OCI-M2 (cell line): ENCODE data around the gene ASB5.

Experiments
- DNase-seq: peaks from one replicate; lab custom pipeline; 2025; ENCODE audit not compliant: unreplicated experiment; lab: John Stamatoyannopoulos, UW

Gene ASB5

DNA sequence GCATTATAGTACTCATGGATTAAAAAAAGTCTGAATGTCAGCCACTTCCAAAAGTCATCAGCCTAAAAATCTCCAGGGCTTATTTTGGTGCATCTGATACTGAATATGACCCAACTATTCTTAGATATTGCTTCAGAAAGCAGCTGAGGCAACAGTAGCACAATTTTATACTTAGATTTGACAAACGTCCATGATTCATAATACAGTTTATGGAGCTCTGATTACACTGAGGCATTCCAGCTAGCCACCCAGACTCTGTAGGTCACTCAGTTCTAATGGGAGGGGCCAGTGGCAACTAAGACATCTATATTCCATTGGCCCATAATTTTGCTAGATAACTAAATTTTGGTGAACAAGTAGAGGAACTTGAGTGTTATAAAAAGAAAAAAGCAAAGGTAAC, 84.0 kb downstream of the ASB5 start:
- DNase-seq = no peak
